GM12801 (cell line): Measurements from ENCODE around the gene WNT7B.

Experiments used
- TF ChIP-seq, protein P1 (sequence below): IDR thresholded peaks from one replicate; pipeline ENCODE4 v1.5.1; 2011; ENCODE audit warnings: control low read depth; ENCODE audit not compliant: insufficient read length; ENCODE audit errors: extremely low read depth

The WNT7B gene

DNA sequence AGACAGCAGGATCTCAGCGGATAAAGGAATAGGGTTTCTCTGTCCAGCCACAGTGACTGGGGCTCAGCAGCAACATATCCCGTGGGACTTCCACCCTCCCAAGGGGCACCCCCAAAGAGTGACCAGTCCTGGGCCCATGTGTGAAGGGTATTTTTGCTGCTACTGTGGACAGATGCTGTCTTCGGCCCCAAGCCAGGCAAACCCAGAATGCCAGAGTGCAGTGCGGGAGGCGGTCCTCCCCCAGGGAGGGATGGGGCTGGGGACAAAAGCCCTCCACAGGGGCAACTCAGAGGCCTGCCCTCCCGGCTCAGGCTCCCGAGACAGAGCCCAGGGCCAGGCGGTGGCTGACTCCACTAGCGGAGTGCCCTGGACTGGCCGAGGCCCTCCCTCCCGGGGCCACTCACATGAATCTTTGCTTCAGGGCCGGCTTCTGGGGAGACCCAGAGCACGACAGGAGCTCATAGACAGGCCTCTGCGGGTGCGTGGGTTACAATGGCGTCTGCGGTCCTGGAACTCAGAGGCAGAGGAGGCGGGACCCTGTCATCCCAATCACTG, 34.7 kb upstream of the WNT7B start:
- TF ChIP-seq, protein P1, sequence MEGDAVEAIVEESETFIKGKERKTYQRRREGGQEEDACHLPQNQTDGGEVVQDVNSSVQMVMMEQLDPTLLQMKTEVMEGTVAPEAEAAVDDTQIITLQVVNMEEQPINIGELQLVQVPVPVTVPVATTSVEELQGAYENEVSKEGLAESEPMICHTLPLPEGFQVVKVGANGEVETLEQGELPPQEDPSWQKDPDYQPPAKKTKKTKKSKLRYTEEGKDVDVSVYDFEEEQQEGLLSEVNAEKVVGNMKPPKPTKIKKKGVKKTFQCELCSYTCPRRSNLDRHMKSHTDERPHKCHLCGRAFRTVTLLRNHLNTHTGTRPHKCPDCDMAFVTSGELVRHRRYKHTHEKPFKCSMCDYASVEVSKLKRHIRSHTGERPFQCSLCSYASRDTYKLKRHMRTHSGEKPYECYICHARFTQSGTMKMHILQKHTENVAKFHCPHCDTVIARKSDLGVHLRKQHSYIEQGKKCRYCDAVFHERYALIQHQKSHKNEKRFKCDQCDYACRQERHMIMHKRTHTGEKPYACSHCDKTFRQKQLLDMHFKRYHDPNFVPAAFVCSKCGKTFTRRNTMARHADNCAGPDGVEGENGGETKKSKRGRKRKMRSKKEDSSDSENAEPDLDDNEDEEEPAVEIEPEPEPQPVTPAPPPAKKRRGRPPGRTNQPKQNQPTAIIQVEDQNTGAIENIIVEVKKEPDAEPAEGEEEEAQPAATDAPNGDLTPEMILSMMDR, result no peak

DNA sequence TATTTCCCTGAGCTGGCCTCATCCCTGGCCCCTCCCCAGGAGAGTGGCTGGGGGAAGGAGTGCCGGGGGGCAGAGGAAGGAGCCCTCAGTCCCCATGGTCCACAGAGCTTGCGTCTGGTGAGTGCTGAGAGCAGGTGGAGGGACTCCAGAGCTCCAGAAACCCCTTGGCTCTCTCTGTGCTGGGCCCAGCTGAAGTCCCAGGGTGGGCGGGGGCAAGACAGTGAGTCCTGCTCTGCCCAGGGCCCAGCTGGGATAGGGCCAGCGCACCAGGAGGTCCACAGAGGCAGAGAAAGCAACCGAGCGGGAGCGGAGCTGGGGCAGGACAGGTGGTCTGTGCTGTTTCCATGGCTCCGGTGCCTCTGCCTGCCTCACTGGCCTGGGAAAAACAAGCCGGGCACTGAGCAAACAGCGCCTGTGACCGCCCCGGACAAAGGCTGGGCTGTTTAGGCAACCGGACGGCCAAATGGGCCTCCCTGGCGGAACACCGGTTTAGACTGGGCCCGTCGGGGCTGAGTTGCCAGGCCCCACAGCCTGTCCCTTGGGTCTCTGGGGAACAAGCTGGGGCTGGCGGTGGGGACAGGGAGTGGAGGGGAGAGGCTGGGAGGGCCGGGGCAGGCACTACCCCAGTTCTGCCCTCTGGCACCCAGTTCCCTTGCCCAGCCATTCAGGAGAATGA, 34.1 kb upstream of the WNT7B start:
- TF ChIP-seq, protein P1, result no peak

DNA sequence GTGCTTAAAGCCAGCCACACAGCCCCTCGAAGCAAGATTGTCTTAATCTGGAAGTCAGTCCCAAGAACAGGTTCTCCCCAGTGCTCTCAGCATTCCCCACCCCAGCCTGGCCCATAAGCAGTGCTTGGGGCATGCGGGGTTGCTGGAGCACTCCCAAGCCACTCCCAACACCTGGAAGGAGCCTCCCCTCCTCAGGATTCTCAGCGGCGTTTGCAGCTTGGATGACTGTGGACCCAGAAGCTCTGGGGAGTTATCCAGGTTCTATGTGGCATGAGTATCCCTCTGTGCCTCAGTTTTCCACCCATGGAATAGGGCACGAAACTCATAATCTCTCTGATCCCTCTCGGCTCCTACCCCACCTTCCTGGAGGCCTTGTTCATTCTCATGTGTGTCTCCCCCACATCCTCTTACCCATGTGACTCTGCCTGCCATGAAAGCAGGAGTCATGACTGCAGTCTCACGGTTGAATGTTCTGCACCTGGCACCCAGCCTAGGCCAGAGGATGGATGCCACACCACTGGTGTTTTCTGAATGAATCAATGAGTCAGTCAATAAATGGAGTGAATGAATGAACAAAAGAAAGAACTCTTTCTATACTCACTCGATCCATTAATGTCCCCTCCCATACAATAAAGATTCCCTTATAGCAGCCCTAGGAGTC, 33.4 kb upstream of the WNT7B start:
- TF ChIP-seq, protein P1, result no peak

GRCh38 chr22:46009730-46010129, 32.8 kb upstream of the WNT7B start:
- TF ChIP-seq, protein P1, result no peak

DNA sequence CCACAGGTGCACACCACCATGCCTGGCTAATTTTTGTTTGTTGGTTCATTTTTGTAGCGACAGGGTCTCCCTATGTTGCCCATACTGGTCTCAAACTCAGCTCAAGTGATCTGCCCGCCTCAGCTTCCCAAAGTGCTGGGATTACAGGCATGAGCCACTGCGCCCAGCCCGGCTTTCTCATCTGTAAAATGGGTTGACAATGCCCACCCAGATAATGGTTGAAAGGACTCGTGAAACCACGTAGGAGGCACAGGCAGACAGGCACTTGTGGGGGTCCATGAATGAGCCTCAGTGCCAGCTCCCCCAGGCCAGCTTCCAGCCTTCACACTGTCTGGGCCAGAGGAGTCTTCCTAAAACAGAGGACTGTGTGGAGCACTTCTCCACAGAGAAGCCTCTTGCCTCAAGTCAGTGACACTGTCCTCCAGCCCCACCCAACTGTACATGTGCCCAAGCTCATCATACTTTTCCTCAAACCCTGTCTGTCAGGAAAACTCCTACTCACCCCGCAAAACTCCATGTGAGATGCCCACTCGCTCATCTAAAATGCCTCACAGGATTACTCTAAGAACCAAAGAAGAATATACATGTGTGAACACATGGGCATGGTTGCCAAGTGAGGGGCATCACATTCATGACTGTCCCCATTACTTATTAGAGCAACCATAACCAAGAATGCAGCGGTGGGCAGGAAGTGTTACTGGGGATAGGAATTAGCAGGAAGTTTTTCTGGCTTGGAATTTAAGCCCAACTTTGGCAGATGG, 32.1 kb upstream of the WNT7B start:
- TF ChIP-seq, protein P1, result no peak

DNA sequence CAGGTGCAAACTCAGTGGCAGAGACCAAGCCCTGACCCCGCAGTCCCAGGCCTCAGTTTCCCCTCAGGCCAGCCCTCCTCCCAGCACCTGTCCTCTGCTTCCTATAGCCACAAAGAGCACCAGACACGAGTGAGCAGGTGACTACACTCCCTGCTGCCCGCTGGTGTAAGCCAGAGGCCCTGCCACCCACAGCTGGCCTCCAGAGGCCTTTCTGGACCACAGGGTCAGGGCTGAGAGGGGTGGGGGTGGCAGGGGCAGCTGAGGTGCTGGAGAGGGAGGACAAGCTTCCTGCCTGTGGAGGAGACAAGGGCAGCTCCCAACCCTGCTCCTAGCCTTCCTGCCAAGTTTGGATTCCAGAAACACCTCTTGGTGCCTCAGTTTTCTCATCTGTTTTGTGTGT, 31.3 kb upstream of the WNT7B start:
- TF ChIP-seq, protein P1, result no peak

GRCh38 chr22:46007848-46008261, 30.9 kb upstream of the WNT7B start:
- TF ChIP-seq, protein P1, result no peak
